Karpas-422 (cell line): ENCODE measurements around the gene PRDM16. TPM values are rescaled to one million over a fixed set of nuclear protein-coding genes. Genes with fewer than 3 reads are reported as not detected.

Experiments used
- DNase-seq: peaks from one replicate; pipeline ENCODE4 v3.0.0-alpha.2; 2015
- H2AFZ ChIP-seq: fragments of 200-600 bp; sonication (generic); 2 replicates; pipeline ENCODE4 v1.6.1; 2014; ENCODE audit warnings: antibody characterized with exemption, low read length, mixed read lengths
- H3K27ac ChIP-seq: fragments of 200-600 bp; sonication (generic); 2 replicates; pipeline ENCODE4 v1.5.1; 2014; ENCODE audit warnings: mild to moderate bottlenecking, low read length, moderate library complexity
- H3K27me3 ChIP-seq: fragments of 200-600 bp; sonication (generic); 2 replicates; pipeline ENCODE4 v1.6.1; 2014; ENCODE audit warnings: low read length, mixed read lengths
- H3K36me3 ChIP-seq: fragments of 200-600 bp; sonication (generic); 2 replicates; pipeline ENCODE4 v1.6.1; 2014; ENCODE audit warnings: low read length, mixed read lengths; ENCODE audit not compliant: insufficient read depth
- H3K4me1 ChIP-seq: fragments of 200-600 bp; sonication (generic); 2 replicates; pipeline ENCODE4 v1.6.1; 2014; ENCODE audit warnings: mild to moderate bottlenecking, low read length, mixed read lengths
- H3K4me2 ChIP-seq: fragments of 200-600 bp; sonication (generic); 2 replicates; pipeline ENCODE4 v1.6.1; 2014; ENCODE audit warnings: low read length, low read depth, mild to moderate bottlenecking; ENCODE audit not compliant: poor library complexity, severe bottlenecking
- H3K4me3 ChIP-seq: fragments of 200-600 bp; sonication (generic); 2 replicates; pipeline ENCODE4 v1.5.1; 2014; ENCODE audit warnings: mild to moderate bottlenecking, antibody characterized with exemption, low read length, mixed read lengths
- H3K79me2 ChIP-seq: fragments of 200-600 bp; sonication (generic); 2 replicates; pipeline ENCODE4 v1.6.1; 2014; ENCODE audit warnings: mild to moderate bottlenecking, low read length, mixed read lengths
- H3K9ac ChIP-seq: fragments of 200-600 bp; sonication (generic); 2 replicates; pipeline ENCODE4 v1.6.0; 2014; ENCODE audit warnings: low read length
- H3K9me2 ChIP-seq: fragments of 200-600 bp; sonication (generic), shearing (Covaris generic); replicated peaks from 2 replicates; pipeline ENCODE4 v1.6.0; 2014; ENCODE audit warnings: mild to moderate bottlenecking, low read length, moderate library complexity; ENCODE audit not compliant: insufficient read depth
- H3K9me3 ChIP-seq: fragments of 300-700, 200-600 bp; sonication (generic); 2 replicates; pipeline ENCODE4 v1.6.1; 2014; ENCODE audit warnings: low read length, mixed read lengths
- H4K20me1 ChIP-seq: fragments of 200-600 bp; sonication (generic); 2 replicates; pipeline ENCODE4 v1.6.1; 2014; ENCODE audit warnings: mild to moderate bottlenecking, antibody characterized with exemption, low read length, low read depth; ENCODE audit not compliant: insufficient read depth
- total RNA-seq: library from RNA; depleted of rRNA; stranded (reverse); fragments of >200 nt; shearing (Covaris generic); gene quantifications from 2 replicates; pipeline ENCODE4 v1.2.3, GENCODE V29; 2014; ENCODE audit warnings: low replicate concordance

PRDM16 gene
- total RNA-seq, 1 experiment from 2014 or later = not detected

GRCh38 chr1:3432306-3432705 is 363.3 kb downstream of the PRDM16 start:
- Histone ChIP-seq H3K27me3 (no peaks in the 10 kb centered on the region), H3K9ac (no peak overlapping the region), H3K4me2 (no peak overlapping the region), H3K36me3 (no peaks in the 10 kb centered on the region), H3K9me3 (no peaks in the 10 kb centered on the region), H2AFZ (no peak overlapping the region), H3K27ac (no peak overlapping the region), H3K4me1 (no peaks in the 10 kb centered on the region), H3K9me2 (no peaks in the 10 kb centered on the region), H3K79me2 (no peaks in the 10 kb centered on the region), H4K20me1 (no peaks in the 10 kb centered on the region), H3K4me3 (no peak overlapping the region)
- DNase-seq = no peak

GRCh38 chr1:3433076-3433475 is 364.1 kb downstream of the PRDM16 start:
- no peak overlapping the region for H3K4me2 ChIP-seq
- no peaks in the 10 kb centered on the region for H3K4me1 ChIP-seq
- no peak overlapping the region for H2AFZ ChIP-seq
- H3K27ac ChIP-seq = no peak overlapping the region
- no peaks in the 10 kb centered on the region for H3K36me3 ChIP-seq
- no peaks in the 10 kb centered on the region for H3K9me2 ChIP-seq
- no peaks in the 10 kb centered on the region for H4K20me1 ChIP-seq
- H3K27me3 ChIP-seq = no peaks in the 10 kb centered on the region
- no peak for DNase-seq
- H3K9ac ChIP-seq = no peak overlapping the region
- no peaks in the 10 kb centered on the region for H3K79me2 ChIP-seq
- H3K4me3 ChIP-seq = no peak overlapping the region
- no peaks in the 10 kb centered on the region for H3K9me3 ChIP-seq

GRCh38 chr1:3433596-3434320 is 364.8 kb downstream of the PRDM16 start:
- Histone ChIP-seq H3K4me3 (no peak overlapping the region), H4K20me1 (no peaks in the 10 kb centered on the region), H3K27me3 (no peaks in the 10 kb centered on the region), H3K9ac (no peak overlapping the region), H3K27ac (no peak overlapping the region), H2AFZ (no peak overlapping the region), H3K9me2 (no peaks in the 10 kb centered on the region), H3K36me3 (no peaks in the 10 kb centered on the region), H3K9me3 (no peaks in the 10 kb centered on the region), H3K79me2 (no peaks in the 10 kb centered on the region), H3K4me2 (no peak overlapping the region), H3K4me1 (no peaks in the 10 kb centered on the region)
- no peak for DNase-seq

GRCh38 chr1:3434406-3435110 is 365.6 kb downstream of the PRDM16 start:
- Histone ChIP-seq H3K4me1 (no peaks in the 10 kb centered on the region), H3K79me2 (no peaks in the 10 kb centered on the region), H3K27ac (no peak overlapping the region), H3K9me3 (no peaks in the 10 kb centered on the region), H3K27me3 (no peaks in the 10 kb centered on the region), H3K4me2 (no peak overlapping the region), H3K36me3 (no peaks in the 10 kb centered on the region), H3K9me2 (no peaks in the 10 kb centered on the region), H4K20me1 (no peaks in the 10 kb centered on the region), H3K9ac (no peak overlapping the region), H2AFZ (no peak overlapping the region), H3K4me3 (no peak overlapping the region)
- DNase-seq = no peak

GRCh38 chr1:3435666-3436065 is 366.7 kb downstream of the PRDM16 start:
- Histone ChIP-seq H2AFZ (no peak overlapping the region), H3K4me3 (no peak overlapping the region), H3K4me2 (no peak overlapping the region), H3K9me2 (no peaks in the 10 kb centered on the region), H3K9me3 (no peaks in the 10 kb centered on the region), H3K27ac (no peak overlapping the region), H3K9ac (no peak overlapping the region), H3K27me3 (no peaks in the 10 kb centered on the region), H3K79me2 (no peaks in the 10 kb centered on the region), H4K20me1 (no peaks in the 10 kb centered on the region), H3K36me3 (no peaks in the 10 kb centered on the region), H3K4me1 (no peaks in the 10 kb centered on the region)
- no peak for DNase-seq

GRCh38 chr1:3436451-3436850 is 367.4 kb downstream of the PRDM16 start:
- Histone ChIP-seq H3K9me2 (no peaks in the 10 kb centered on the region), H3K27me3 (no peaks in the 10 kb centered on the region), H3K4me3 (no peak overlapping the region), H3K79me2 (no peaks in the 10 kb centered on the region), H3K27ac (no peak overlapping the region), H3K9ac (no peak overlapping the region), H3K4me2 (no peak overlapping the region), H3K4me1 (no peaks in the 10 kb centered on the region), H3K9me3 (no peaks in the 10 kb centered on the region), H4K20me1 (no peaks in the 10 kb centered on the region), H2AFZ (no peak overlapping the region), H3K36me3 (no peaks in the 10 kb centered on the region)
- DNase-seq = no peak

- Histone ChIP-seq H3K9me3 (no peaks in the 10 kb centered on the region), H2AFZ (no peak overlapping the region), H3K79me2 (no peaks in the 10 kb centered on the region), H3K27me3 (no peaks in the 10 kb centered on the region), H4K20me1 (no peaks in the 10 kb centered on the region), H3K9ac (no peak overlapping the region), H3K4me2 (no peak overlapping the region), H3K9me2 (no peaks in the 10 kb centered on the region), H3K27ac (no peak overlapping the region), H3K4me1 (no peaks in the 10 kb centered on the region), H3K36me3 (no peaks in the 10 kb centered on the region), H3K4me3 (no peak overlapping the region)
- DNase-seq = no peak
Measured at GRCh38 chr1:3436901-3437300, 367.9 kb downstream of the PRDM16 start.

GRCh38 chr1:3438661-3439180 is 369.7 kb downstream of the PRDM16 start:
- H3K4me1 ChIP-seq = no peaks in the 10 kb centered on the region
- no peaks in the 10 kb centered on the region for H3K27me3 ChIP-seq
- no peak overlapping the region for H2AFZ ChIP-seq
- H4K20me1 ChIP-seq = no peaks in the 10 kb centered on the region
- no peaks in the 10 kb centered on the region for H3K9me2 ChIP-seq
- no peaks in the 10 kb centered on the region for H3K9me3 ChIP-seq
- no peak for DNase-seq
- no peak overlapping the region for H3K27ac ChIP-seq
- H3K9ac ChIP-seq = no peak overlapping the region
- no peak overlapping the region for H3K4me3 ChIP-seq
- no peak overlapping the region for H3K4me2 ChIP-seq
- H3K79me2 ChIP-seq = no peaks in the 10 kb centered on the region
- no peaks in the 10 kb centered on the region for H3K36me3 ChIP-seq
